Testis (tissue), 3 donors: ENCODE results near the gene CEACAM19. TPM values are rescaled to one million over a fixed set of nuclear protein-coding genes. Genes with fewer than 3 reads are reported as not detected.

ENCODE experiments used
- DNase-seq: peaks from one replicate; pipeline ENCODE4 v3.0.0-alpha.2; 2019
- H3K27ac ChIP-seq, 2 donors: fragments of 200-600 bp; sonication (generic); one replicate each; pipeline ENCODE4 v1.5.1; 2019
- H3K27me3 ChIP-seq: fragments of 200-600 bp; sonication (generic); one replicate; pipeline ENCODE4 v1.5.1; 2019
- H3K36me3 ChIP-seq: fragments of 200-600 bp; sonication (generic); one replicate; pipeline ENCODE4 v1.5.1; 2017; ENCODE audit warnings: low read depth; ENCODE audit errors: missing control alignments
- H3K4me1 ChIP-seq: fragments of 200-600 bp; sonication (generic); one replicate; pipeline ENCODE4 v1.5.1; 2019
- H3K4me3 ChIP-seq, 2 donors: fragments of 200-600 bp; sonication (generic); one replicate each; pipeline ENCODE4 v1.5.1; 2017 to 2019
- H3K9me3 ChIP-seq: fragments of 200-600 bp; sonication (generic); one replicate; pipeline ENCODE4 v1.5.1; 2017
- CTCF ChIP-seq, 3 experiments: fragments of 450-650 bp in 2 of 3; fragments of 200-600 bp in 1 of 3; sonication (generic) in 1 of 3; IDR thresholded peaks; one replicate each; pipeline ENCODE4 v1.5.1; 2016 to 2019; ENCODE audit warnings: antibody characterized with exemption in 3 of 3, mild to moderate bottlenecking in 2 of 3, moderate library complexity in 1 of 3
- POLR2A ChIP-seq: fragments of 450-650 bp; IDR thresholded peaks from one replicate; pipeline ENCODE4 v1.6.1; 2017; ENCODE audit warnings: antibody characterized with exemption, mild to moderate bottlenecking, moderate library complexity
- WGBS, 2 donors: methylation state at CpG; one replicate each; pipeline ENCODE4 v1.1.5; 2018; 5-methylcytosine and 5-hydroxymethylcytosine counted together
- intact Hi-C: fragments of 100-400 bp; cut with DNase I; formaldehyde crosslinking; loops from one replicate; pipeline ENCODE4 v1.15.1; 2023; ENCODE audit warnings: low total_unique reads
- polyA plus RNA-seq: library from polyadenylated mRNA; stranded (reverse); fragments of 350-450 nt; fragmentation: Illumina TruSeq; extraction: RNeasy Lipid Tissue Mini Kit (QIAGEN cat#74804); gene quantifications from one replicate; pipeline ENCODE4 v1.2.3, GENCODE V29; 2014; ENCODE audit warnings: low read depth, low replicate concordance; ENCODE audit not compliant: insufficient read depth
- total RNA-seq, 2 donors: library from RNA; depleted of rRNA; stranded (reverse); fragments of >200 nt; gene quantifications; one replicate each; pipeline ENCODE4 v1.2.3, GENCODE V29; 2016

CEACAM19 gene
- total and polyA plus RNA-seq, 3 donors from 2014 or later = 9.9 to 14.7 (median 11.2) TPM

DNA sequence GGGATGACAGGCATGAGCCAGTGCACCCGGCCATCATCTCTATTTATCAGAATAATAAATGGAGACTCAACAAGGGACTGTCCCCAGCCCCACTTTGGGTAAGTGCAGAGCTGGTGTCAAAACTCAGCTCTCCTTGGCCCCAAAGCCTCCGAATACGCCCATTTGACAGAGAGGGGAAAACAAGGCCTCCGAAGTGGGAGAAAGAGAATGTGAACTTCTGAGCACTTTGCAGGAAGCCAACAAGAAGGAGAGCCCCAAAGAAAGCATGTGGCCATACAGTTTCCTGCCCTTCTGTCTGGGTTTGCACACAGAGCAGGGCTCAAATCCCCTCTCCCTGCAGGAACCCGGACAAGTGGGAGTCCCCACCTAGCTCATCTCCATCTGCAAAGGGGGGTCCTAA lies 29.3 kb downstream of the CEACAM19 start:
- TF ChIP-seq CTCF (IDR thresholded peaks at IDR 0.05) = no peak
- TF ChIP-seq POLR2A = no peak
- no peaks in the 10 kb centered on the region for H3K36me3 ChIP-seq
- no peak overlapping the region for H3K27ac ChIP-seq
- intact Hi-C loops = no loop called here
- H3K4me3 ChIP-seq = no peak overlapping the region
- H3K9me3 ChIP-seq = no peaks in the 10 kb centered on the region
- WGBS, 2 donors = 94 to 100% methylated on average over 4 to 5 of the region's 5 CpGs
- H3K27me3 ChIP-seq = no peaks in the 10 kb centered on the region
- no peak for DNase-seq
- no peaks in the 10 kb centered on the region for H3K4me1 ChIP-seq

DNA sequence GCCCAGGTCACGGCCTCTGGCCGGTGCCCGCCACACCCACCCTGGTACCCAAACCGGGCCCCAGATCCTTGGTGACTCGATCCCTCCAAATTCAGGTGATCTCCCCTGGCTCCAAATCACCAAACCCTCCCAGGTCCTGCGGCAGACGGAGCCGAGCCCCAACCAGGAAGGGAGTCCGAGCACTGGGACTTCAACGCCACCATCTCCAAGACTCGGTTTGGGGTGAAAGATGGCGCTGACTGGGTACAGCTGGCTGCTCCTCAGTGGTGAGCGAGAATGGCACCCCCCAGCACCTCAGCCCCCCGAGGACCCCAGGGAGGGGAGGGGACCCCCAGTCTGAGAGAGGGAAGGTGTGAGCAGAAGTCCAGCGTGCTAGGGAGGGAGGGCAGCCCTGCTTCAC lies 29.9 kb downstream of the CEACAM19 start:
- intact Hi-C loops = no loop called here
- no peaks in the 10 kb centered on the region for H3K36me3 ChIP-seq
- TF ChIP-seq POLR2A (no peak), CTCF (IDR thresholded peaks at IDR 0.05) (no peak)
- no peak overlapping the region for H3K4me3 ChIP-seq
- WGBS, 2 donors = 88 to 91% methylated on average over 11 to 15 of the region's 15 CpGs
- H3K27ac ChIP-seq = no peak overlapping the region
- DNase-seq = no peak
- no peaks in the 10 kb centered on the region for H3K27me3 ChIP-seq
- no peaks in the 10 kb centered on the region for H3K4me1 ChIP-seq
- H3K9me3 ChIP-seq = no peaks in the 10 kb centered on the region

DNA sequence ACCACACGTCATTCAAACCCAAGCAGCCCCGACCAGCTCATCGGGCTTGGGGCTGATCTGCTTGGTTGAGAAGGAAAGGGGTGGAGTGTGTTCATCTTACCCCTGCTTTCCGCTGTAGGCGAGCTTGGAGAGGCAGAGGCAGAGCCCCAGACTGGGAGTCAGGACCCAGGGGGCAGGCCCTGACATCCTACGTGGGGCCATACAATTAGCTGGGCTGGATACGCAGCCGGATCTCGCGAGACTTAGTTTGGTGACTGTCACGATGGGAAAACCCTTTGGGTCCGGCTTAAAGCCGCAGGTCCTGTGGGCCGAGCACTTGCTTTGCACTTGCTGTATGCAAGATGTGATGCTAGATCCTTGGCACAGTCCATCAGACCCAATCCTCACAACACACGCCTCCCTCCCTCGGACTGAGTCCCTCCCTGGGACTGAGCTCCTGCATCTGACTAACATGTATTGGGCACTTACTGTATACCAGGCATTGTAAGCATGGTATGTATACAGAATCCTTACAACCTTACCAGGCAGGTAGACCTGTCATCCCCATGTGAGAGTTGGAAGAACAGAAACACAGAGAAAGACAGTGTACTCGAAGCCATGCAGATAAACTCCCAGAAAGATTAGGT lies 31.4 kb downstream of the CEACAM19 start:
- H3K4me3 ChIP-seq = no peak overlapping the region
- no peak overlapping the region for H3K27ac ChIP-seq
- no peak for TF ChIP-seq POLR2A
- TF ChIP-seq CTCF (IDR thresholded peaks at IDR 0.05) = no peak
- H3K27me3 ChIP-seq = no peaks in the 10 kb centered on the region
- DNase-seq = no peak
- WGBS, 2 donors = 88 to 89% methylated on average over 12 to 17 of the region's 17 CpGs
- H3K36me3 ChIP-seq = no peaks in the 10 kb centered on the region
- no peaks in the 10 kb centered on the region for H3K4me1 ChIP-seq
- H3K9me3 ChIP-seq = no peaks in the 10 kb centered on the region
- intact Hi-C loops = no loop called here

- Histone ChIP-seq H3K27me3 (no peaks in the 10 kb centered on the region), H3K4me3 (no peak overlapping the region), H3K36me3 (no peaks in the 10 kb centered on the region), H3K27ac (no peak overlapping the region), H3K9me3 (no peaks in the 10 kb centered on the region), H3K4me1 (no peaks in the 10 kb centered on the region)
- no peak for DNase-seq
- TF ChIP-seq POLR2A (no peak), CTCF (IDR thresholded peaks at IDR 0.05) (no peak)
- intact Hi-C loops = no loop called here
- 91% methylated on average over 23 to 28 of the region's 28 CpGs for WGBS, 2 donors
Measured at GRCh38 chr19:44703336-44704078, 32.2 kb downstream of the CEACAM19 start.
